Loucy (cell line): ENCODE data around the gene PRKD2.

Source experiments
- CTCF ChIP-seq: fragments of 200-600 bp; sonication (generic); conservative IDR thresholded peaks from 2 replicates; pipeline ENCODE4 v1.5.1; 2014; ENCODE audit warnings: mild to moderate bottlenecking, antibody characterized with exemption, low read length
- EZH2phosphoT487 ChIP-seq: fragments of 200-600 bp; IDR thresholded peaks from 2 replicates; pipeline ENCODE4 v1.6.1; 2018; ENCODE audit warnings: antibody characterized with exemption, mild to moderate bottlenecking, moderate library complexity, borderline replicate concordance

- TF ChIP-seq CTCF: no peak
- TF ChIP-seq EZH2phosphoT487: no peak
Observed at GRCh38 chr19:46727757-46728156, 10.8 kb upstream of the PRKD2 start.
